HepG2 (cell line): ENCODE data around the gene CDT1. TPM values are rescaled to one million over a fixed set of nuclear protein-coding genes. Genes with fewer than 3 reads are reported as not detected.

ENCODE experiments used
- CEBPB ChIP-seq: IDR thresholded peaks from 2 replicates; pipeline ENCODE4 v1.6.1; 2011; ENCODE audit warnings: low read depth, low read length, improper control_type of control experiment, borderline replicate concordance
- ESRRA ChIP-seq: sonication (generic); formaldehyde crosslinking; IDR thresholded peaks from 2 replicates; pipeline ENCODE4 v1.5.1; 2020; ENCODE audit warnings: mild to moderate bottlenecking, low read depth, missing genetic modification reagents
- HIC2 ChIP-seq: sonication (generic); formaldehyde crosslinking; IDR thresholded peaks from 2 replicates; pipeline ENCODE4 v1.9.0; 2022; ENCODE audit warnings: low read depth, missing genetic modification reagents
- HNF4A ChIP-seq: sonication (generic); formaldehyde crosslinking; IDR thresholded peaks from 2 replicates; pipeline ENCODE4 v1.4.0; 2020; ENCODE audit warnings: missing genetic modification reagents
- KDM5B ChIP-seq: sonication (generic); formaldehyde crosslinking; IDR thresholded peaks from 2 replicates; pipeline ENCODE4 v1.4.0; 2020; ENCODE audit warnings: missing genetic modification reagents, mild to moderate bottlenecking, borderline replicate concordance
- PPARG ChIP-seq: conservative IDR thresholded peaks from 2 replicates; pipeline ENCODE4 v1.6.1; 2016; ENCODE audit warnings: missing biosample characterization, missing genetic modification reagents
- RAD51 ChIP-seq: fragments of 450-650 bp; IDR thresholded peaks from 2 replicates; pipeline ENCODE4 v1.6.1; 2016; ENCODE audit warnings: borderline replicate concordance
- ZFP82 ChIP-seq: sonication (generic); formaldehyde crosslinking; IDR thresholded peaks from 2 replicates; pipeline ENCODE4 v1.5.1; 2020; ENCODE audit warnings: mild to moderate bottlenecking, missing genetic modification reagents, borderline replicate concordance
- ZFP91 ChIP-seq: sonication (generic); formaldehyde crosslinking; IDR thresholded peaks from 2 replicates; pipeline ENCODE4 v1.9.0; 2022; ENCODE audit warnings: missing genetic modification reagents, mild to moderate bottlenecking, borderline replicate concordance
- ZNF580 ChIP-seq: IDR thresholded peaks from 2 replicates; pipeline ENCODE4 v1.6.1; 2016; ENCODE audit warnings: low read depth, borderline replicate concordance
- polyA plus RNA-seq, 8 experiments: library from polyadenylated mRNA; depleted of rRNA in 3 of 8; stranded (reverse) in 7 of 8; unstranded in 1 of 8; fragments of >200 nt; fragmentation: Illumina TruSeq in 4 of 8; extraction: Trizol in 4 of 8; gene quantifications; 2 replicates each; pipeline versions ENCODE4 v1.2.1 to v1.2.3, GENCODE V29; 2011 to 2016; ENCODE audit warnings: low read depth in 4 of 8, missing spikeins in 1 of 8, mixed read lengths in 1 of 8; ENCODE audit not compliant: insufficient read depth in 1 of 8
- total RNA-seq, 5 experiments: library from RNA; depleted of rRNA; stranded (reverse); fragments of >200 nt; fragmentation: Illumina TruSeq; extraction: Trizol; gene quantifications; 2 replicates each; pipeline ENCODE4 v1.2.3, GENCODE V29; 2016; ENCODE audit warnings: low read depth in 1 of 5

Gene CDT1
- total and polyA plus RNA-seq, 2 of the 13 experiments (the other 11 are each of a cell fraction or from before 2014, with no cell fraction given): 23.1 to 23.8 TPM

- TF ChIP-seq HIC2 (CRISPR knock-in tag): peak; percentile 34; the same call in 1 of the 2 replicates
- TF ChIP-seq ESRRA (CRISPR knock-in tag): no peak
- no peak for TF ChIP-seq ZFP82 (CRISPR knock-in tag)
- peak; percentile 68 for TF ChIP-seq HNF4A
- peak; percentile 61; the same call in 1 of the 2 replicates for TF ChIP-seq ZFP91 (CRISPR knock-in tag)
- TF ChIP-seq PPARG: 0 out of 2 replicates have a peak, but pooled peaks have one; percentile 25
- peak; percentile 33; the same call in 1 of the 2 replicates for TF ChIP-seq CEBPB
- TF ChIP-seq RAD51: no peak
- TF ChIP-seq KDM5B (CRISPR knock-in tag): 0 out of 2 replicates have a peak, but pooled peaks have one; percentile 21
- TF ChIP-seq ZNF580 (CRISPR knock-in tag): peak; percentile 65; the same call in 1 of the 2 replicates
These were observed 32.9 kb upstream of the CDT1 start (continued) for GRCh38 chr16:88770461-88771293.
